K562 (cell line): ENCODE results near the gene PLXNA3. TPM values are rescaled to one million over a fixed set of nuclear protein-coding genes. Genes with fewer than 3 reads are reported as not detected.

Experiments used
- ATAC-seq: fragments of 200-7000 bp; cut with Tn5 transposase; 3 replicates; pipeline ENCODE4 v1.9.1; 2020; ENCODE audit warnings: moderate library complexity
- BruUV-seq: library from RNA; stranded (reverse); fragments of 400-500 nt; replicated peaks from 2 replicates; lab custom pipeline; 2021; lab: Mats Ljungman, UMichigan
- CTCF ChIA-PET: fragments of 300-600 bp; formaldehyde crosslinking; extraction: SDS; loops from one replicate; lab custom pipeline; 2021; ENCODE audit warnings: low intra/inter-chr PET ratio; lab: Yijun Ruan, JAX
- POLR2A ChIA-PET: fragments of 300-600, 350-650 bp; sonication (Branson Sonifier 250); formaldehyde crosslinking; extraction: SDS; loops from one replicate; lab custom pipeline; 2021; ENCODE audit warnings: antibody characterized with exemption, inconsistent platforms; lab: Yijun Ruan, JAX
- DNase-seq, 4 experiments: peaks; one replicate each; pipeline versions ENCODE4 v3.0.0 to v3.0.0-alpha.2; 2011 to 2018; ENCODE audit warnings: low spot score in 3 of 4, mixed read lengths in 3 of 4; ENCODE audit errors: extremely low read depth in 1 of 4
- FAIRE-seq: peaks from 2 replicates; lab custom pipeline; 2011; peaks lifted over from hg19 to GRCh38; lab: Jason Lieb, UNC
- H2AFZ ChIP-seq: 2 replicates; pipeline ENCODE4 v1.6.0; 2011; ENCODE audit warnings: low read depth, low read length, control low read depth, inconsistent platforms
- H3K27ac ChIP-seq: fragments of 200-600 bp; 3 replicates; pipeline ENCODE4 v1.8.0; 2011; ENCODE audit warnings: low read depth, mild to moderate bottlenecking, control low read depth, inconsistent platforms, low read length, moderate library complexity, mixed read lengths; ENCODE audit errors: extremely low read depth
- H3K27me3 ChIP-seq, 2 experiments: fragments of 300-600 bp in 1 of 2; 2 replicates in 1 of 2; 3 replicates in 1 of 2; pipeline versions ENCODE4 v1.6.0 to v1.8.0; 2011; ENCODE audit warnings: inconsistent platforms in 2 of 2, low read length in 2 of 2, mild to moderate bottlenecking in 1 of 2, mixed read lengths in 1 of 2, moderate library complexity in 1 of 2; ENCODE audit not compliant: control insufficient read depth in 2 of 2, insufficient read depth in 2 of 2
- H3K36me3 ChIP-seq: fragments of 300-600 bp; 3 replicates; pipeline ENCODE4 v1.8.0; 2011; ENCODE audit warnings: mild to moderate bottlenecking, low read length, inconsistent platforms; ENCODE audit not compliant: control insufficient read depth, insufficient read depth
- H3K4me1 ChIP-seq, 2 experiments: fragments of 200-600 bp in 1 of 2; replicated peaks in 1 of 2; 2 replicates in 1 of 2; 3 replicates in 1 of 2; pipeline versions ENCODE4 v1.5.1 to v1.8.0; 2011; ENCODE audit warnings: inconsistent platforms in 2 of 2, low read length in 2 of 2, mild to moderate bottlenecking in 1 of 2, mixed read lengths in 1 of 2, moderate library complexity in 1 of 2; ENCODE audit not compliant: control insufficient read depth in 2 of 2, insufficient read depth in 2 of 2
- H3K4me2 ChIP-seq: 2 replicates; pipeline ENCODE4 v1.6.1; 2011; ENCODE audit warnings: low read length, control low read depth, inconsistent platforms, mixed read lengths; ENCODE audit not compliant: insufficient read depth
- H3K4me3 ChIP-seq: fragments of 200-600 bp; sonication (generic), shearing (Covaris generic); 2 replicates; pipeline ENCODE4 v1.5.1; 2016; ENCODE audit warnings: control low read depth, inconsistent platforms
- H3K79me2 ChIP-seq: fragments of 200-600 bp; 3 replicates; pipeline ENCODE4 v1.8.0; 2011; ENCODE audit warnings: low read length, inconsistent platforms; ENCODE audit not compliant: control insufficient read depth, insufficient read depth
- H3K9ac ChIP-seq, 2 experiments: 2 replicates each; pipeline versions ENCODE4 v1.6.0 to v1.6.1; 2011; ENCODE audit warnings: low read depth in 2 of 2, low read length in 2 of 2, control low read depth in 1 of 2, inconsistent platforms in 1 of 2, mild to moderate bottlenecking in 1 of 2, mixed read lengths in 1 of 2; ENCODE audit not compliant: insufficient read depth in 1 of 2
- H3K9me1 ChIP-seq: one replicate; pipeline ENCODE4 v1.6.0; 2011; ENCODE audit warnings: inconsistent platforms, mild to moderate bottlenecking, low read length, moderate library complexity; ENCODE audit not compliant: control insufficient read depth, insufficient read depth
- H3K9me3 ChIP-seq: replicated peaks from 2 replicates; pipeline ENCODE4 v1.5.1; 2011; ENCODE audit warnings: low read depth, low read length, inconsistent platforms; ENCODE audit not compliant: control insufficient read depth, insufficient read depth
- H4K20me1 ChIP-seq: replicated peaks from 2 replicates; pipeline ENCODE4 v1.6.1; 2011; ENCODE audit warnings: low read length, inconsistent platforms, mixed read lengths; ENCODE audit not compliant: control insufficient read depth, insufficient read depth
- PRDM10 ChIP-seq: fragments of 450-650 bp; IDR thresholded peaks from 2 replicates; pipeline ENCODE4 v1.6.1; 2018; ENCODE audit not compliant: partially characterized antibody
- TBP ChIP-seq: optimal IDR thresholded peaks from 2 replicates; pipeline ENCODE3; 2011; ENCODE audit warnings: low read depth, low read length, improper control_type of control experiment
- WGBS: fragments of 100-300 bp; shearing (Covaris generic); methylation state at CpG from one replicate; pipeline ENCODE4 v1.1.6; 2016; ENCODE audit warnings: low coverage, mixed read lengths; ENCODE audit not compliant: insufficient coverage; ENCODE audit errors: missing lambda C conversion rate; 5-methylcytosine and 5-hydroxymethylcytosine counted together
- in situ Hi-C: fragments of 300-500 bp; cut with MboI; formaldehyde crosslinking; loops from 4 replicates; pipeline ENCODE4 v1.15.0; 2018; ENCODE audit warnings: inconsistent platforms, mixed read lengths
- intact Hi-C: fragments of 100-400 bp; cut with micrococcal nuclease; formaldehyde crosslinking; loops from 2 replicates; pipeline ENCODE4 v1.14.2; 2022
- polyA plus RNA-seq, 8 experiments: library from polyadenylated mRNA; depleted of rRNA in 4 of 8; stranded (reverse) in 5 of 8; unstranded in 3 of 8; fragments of >200 nt; fragmentation: Nextera tagmentation in 2 of 8; fragmentation: Illumina TruSeq in 1 of 8; extraction: Ambion mirVana in 2 of 8; extraction: Trizol in 1 of 8; gene quantifications; 2 replicates each; pipeline versions ENCODE4 v1.2.1 to v1.2.3, GENCODE V29; 2011 to 2014; ENCODE audit warnings: inconsistent platforms in 1 of 8, missing spikeins in 1 of 8
- total RNA-seq, 7 experiments: library from RNA; depleted of rRNA in 6 of 7; stranded (reverse); fragments of >200 nt in 6 of 7; fragmentation: Illumina TruSeq in 2 of 7; extraction: Trizol in 2 of 7; gene quantifications; 2 replicates each; pipeline versions ENCODE4 v1.2.1 to v1.2.3, GENCODE V29; 2011 to 2021; ENCODE audit warnings: low replicate concordance in 1 of 7

PLXNA3 gene
- total and polyA plus RNA-seq, 9 of the 15 experiments (the other 6 are each of a cell fraction or from before 2014, with no cell fraction given), result 0.32 to 47.8 (median 7.5) TPM

- Histone ChIP-seq H3K4me1 (peaks cover 13 to 46% of the 10 kb centered on the region in 2 experiments; a peak in 4 of 5 replicates), H3K27me3 (no peaks in the 10 kb centered on the region), H3K79me2 (peaks cover 25% of the 10 kb centered on the region), H2AFZ (no peak overlapping the region), H3K9ac (peak overlapping the region; percentile 76 to 96), H3K9me1 (no peaks in the 10 kb centered on the region), H3K4me2 (peak overlapping the region; percentile 87), H3K36me3 (peaks cover 7% of the 10 kb centered on the region; the same call in 1 of the 3 replicates), H3K27ac (0 out of 3 replicates have a peak overlapping the region, but pooled peaks have one; percentile 11), H3K4me3 (peak overlapping the region; percentile 74), H4K20me1 (no peaks in the 10 kb centered on the region), H3K9me3 (no peaks in the 10 kb centered on the region)
- ATAC-seq (no peak), FAIRE-seq (no peak), DNase-seq (no peak)
- ChIA-PET POLR2A (interaction anchor here (0.5 to 5.0 kb wide), 5 partner anchors 12 to 72 kb away, joined by 3 to 85 read pairs (median 3); partner anchors contain the start of gene RPL10), CTCF (no interaction called here)
- in situ Hi-C loops (no loop called here), intact Hi-C loops (no loop called here)
- WGBS, result 39% methylated on average over 3 of the region's 4 CpGs
- TF ChIP-seq TBP (no peak), PRDM10 (peak; percentile 20)
- BruUV-seq, result no TSS peak
These were observed 45.6 kb upstream of the PLXNA3 start for GRCh38 chrX:154412468-154412867.
